Activated CD8-positive, alpha-beta memory T cell treated with anti-CD3 and anti-CD28 coated beads, Interleukin-2, amount 10 ng/mL, durations not matched to agents 7 days and 5 days (primary cell): Measurements from ENCODE around the gene MS4A7. TPM values are rescaled to one million over a fixed set of nuclear protein-coding genes. Genes with fewer than 3 reads are reported as not detected.

Experiments used
- ATAC-seq: fragments of 150-1000 bp; cut with Tn5 transposase; one replicate; pipeline ENCODE4 v1.10.0; 2021; ENCODE audit warnings: moderate library complexity
- CTCF ChIA-PET: fragments of 350-600 bp; sonication (Branson Sonifier 250); formaldehyde crosslinking; loops from one replicate; lab custom pipeline; 2021; ENCODE audit warnings: antibody characterized with exemption; lab: Charles Lee
- DNase-seq: peaks from one replicate; pipeline ENCODE4 v3.0.0-alpha.2; 2020
- H3K27ac Mint-ChIP-seq: one replicate; pipeline ENCODE4 v1.8.0; 2021; ENCODE audit warnings: mild to moderate bottlenecking, mixed read lengths
- H3K27me3 Mint-ChIP-seq: one replicate; pipeline ENCODE4 v1.8.0; 2021; ENCODE audit warnings: mixed read lengths
- H3K36me3 Mint-ChIP-seq: one replicate; pipeline ENCODE4 v1.8.0; 2021; ENCODE audit warnings: mild to moderate bottlenecking, mixed read lengths
- H3K4me1 Mint-ChIP-seq: one replicate; pipeline ENCODE4 v1.8.0; 2021; ENCODE audit warnings: mixed read lengths
- H3K4me3 Mint-ChIP-seq: one replicate; pipeline ENCODE4 v1.8.0; 2021; ENCODE audit warnings: mild to moderate bottlenecking, moderate library complexity, mixed read lengths
- H3K9me3 Mint-ChIP-seq: one replicate; pipeline ENCODE4 v1.8.0; 2022; ENCODE audit warnings: low read depth, mixed read lengths
- total RNA-seq, 2 experiments: library from RNA; stranded (reverse); gene quantifications; one replicate each; pipeline ENCODE4 v1.2.3, GENCODE V29; 2021

Gene MS4A7, protein sequence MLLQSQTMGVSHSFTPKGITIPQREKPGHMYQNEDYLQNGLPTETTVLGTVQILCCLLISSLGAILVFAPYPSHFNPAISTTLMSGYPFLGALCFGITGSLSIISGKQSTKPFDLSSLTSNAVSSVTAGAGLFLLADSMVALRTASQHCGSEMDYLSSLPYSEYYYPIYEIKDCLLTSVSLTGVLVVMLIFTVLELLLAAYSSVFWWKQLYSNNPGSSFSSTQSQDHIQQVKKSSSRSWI
- total RNA-seq, result not detected

GRCh38 chr11:60378354-60378753, at the start of gene MS4A7:
Gene MS4A7, plus strand, starts transcription at chr11:60378532. Its CDS starts 4,610 bp downstream, at chr11:60383142.
- CTCF ChIA-PET, result no interaction called here
- peaks cover 10% of the 10 kb centered on the region for H3K4me1 Mint-ChIP-seq
- no peaks in the 10 kb centered on the region for H3K36me3 Mint-ChIP-seq
- ATAC-seq, result no peak
- H3K27me3 Mint-ChIP-seq, result peaks cover 21% of the 10 kb centered on the region
- H3K27ac Mint-ChIP-seq, result no peak within 1 kb of the TSS
- DNase-seq, result no peak
- no peak within 1 kb of the TSS for H3K4me3 Mint-ChIP-seq
- H3K9me3 Mint-ChIP-seq, result no peaks in the 10 kb centered on the region

- Mint-ChIP-seq H3K27me3 (peaks cover 23% of the 10 kb centered on the region), H3K36me3 (no peaks in the 10 kb centered on the region), H3K27ac (no peak overlapping the region), H3K9me3 (no peaks in the 10 kb centered on the region), H3K4me1 (peaks cover 6% of the 10 kb centered on the region), H3K4me3 (no peak overlapping the region)
- CTCF ChIA-PET, result interaction anchor here (2.9 kb wide), 1 partner anchor 31 kb away, joined by 10 read pairs; no protein-coding TSS in a partner anchor
- ATAC-seq (no peak), DNase-seq (no peak)
Observed at GRCh38 chr11:60332846-60333245, 45.5 kb upstream of the MS4A7 start.

DNA sequence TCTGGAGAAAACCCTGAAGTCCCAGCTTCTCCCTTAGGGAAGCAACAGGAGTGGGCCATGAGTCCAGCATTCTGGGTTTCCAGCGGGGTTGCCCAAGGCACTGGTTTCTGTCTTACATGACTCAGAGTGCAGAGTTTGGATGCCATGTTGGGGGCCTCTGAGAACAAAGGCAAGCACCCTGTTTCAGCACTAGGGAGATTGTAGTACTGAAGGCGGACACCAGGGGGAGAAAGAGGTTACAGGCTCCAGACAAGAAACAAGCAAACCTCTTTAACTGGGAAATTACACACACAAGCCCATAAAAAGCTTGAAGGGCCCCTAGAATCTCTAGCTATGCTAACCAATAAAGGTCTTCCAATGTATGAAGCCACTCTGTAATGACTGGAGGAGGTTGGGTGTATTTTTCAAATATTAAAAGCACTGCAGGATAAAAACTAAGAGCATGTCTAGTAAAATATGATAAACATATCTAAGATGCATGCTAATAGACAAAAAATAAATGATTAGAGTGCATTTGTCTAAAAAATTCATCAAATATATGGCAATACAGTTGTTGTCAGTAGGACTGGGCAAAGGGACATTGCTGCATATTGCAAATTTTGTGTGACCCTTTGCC, 44.2 kb upstream of the MS4A7 start:
- no peaks in the 10 kb centered on the region for H3K9me3 Mint-ChIP-seq
- no peak overlapping the region for H3K4me3 Mint-ChIP-seq
- CTCF ChIA-PET, result interaction anchor here (1.0 to 2.9 kb wide), 4 partner anchors 8 to 33 kb away, joined by 3 to 10 read pairs (median 3); no protein-coding TSS in a partner anchor
- DNase-seq (peak; percentile 68), ATAC-seq (peak; percentile 65)
- H3K27ac Mint-ChIP-seq, result no peak overlapping the region
- peaks cover 9% of the 10 kb centered on the region for H3K4me1 Mint-ChIP-seq
- peaks cover 32% of the 10 kb centered on the region for H3K27me3 Mint-ChIP-seq
- H3K36me3 Mint-ChIP-seq, result no peaks in the 10 kb centered on the region

GRCh38 chr11:60336767-60337391, 41.5 kb upstream of the MS4A7 start:
- no peak for DNase-seq
- no peak for ATAC-seq
- Mint-ChIP-seq H3K27me3 (peaks cover 40% of the 10 kb centered on the region), H3K36me3 (no peaks in the 10 kb centered on the region), H3K9me3 (no peaks in the 10 kb centered on the region), H3K27ac (no peak overlapping the region), H3K4me3 (no peak overlapping the region), H3K4me1 (peaks cover 9% of the 10 kb centered on the region)
- CTCF ChIA-PET, result no interaction called here

DNA sequence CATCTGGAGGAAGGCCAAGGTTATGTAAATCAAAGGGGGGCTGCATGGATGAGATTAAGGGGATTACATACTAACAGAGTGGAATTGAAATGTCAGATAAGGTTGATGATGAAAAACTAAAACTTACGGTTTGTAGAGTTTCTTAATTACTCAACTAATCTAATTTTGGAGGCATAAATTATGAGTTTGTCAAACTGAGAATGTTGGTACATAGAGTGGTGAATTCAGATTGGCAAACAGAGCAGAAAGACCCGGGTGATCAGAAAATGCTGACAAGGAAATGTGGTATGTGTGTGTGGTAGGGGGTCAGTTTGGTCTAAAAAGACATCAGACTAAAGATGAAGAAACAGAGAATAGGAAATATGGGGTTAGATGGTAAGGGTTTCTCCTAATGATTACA, 40.3 kb upstream of the MS4A7 start:
- CTCF ChIA-PET, result no interaction called here
- peaks cover 9% of the 10 kb centered on the region for H3K4me1 Mint-ChIP-seq
- no peaks in the 10 kb centered on the region for H3K9me3 Mint-ChIP-seq
- H3K27ac Mint-ChIP-seq, result no peak overlapping the region
- no peaks in the 10 kb centered on the region for H3K36me3 Mint-ChIP-seq
- DNase-seq (no peak), ATAC-seq (no peak)
- no peak overlapping the region for H3K4me3 Mint-ChIP-seq
- H3K27me3 Mint-ChIP-seq, result peaks cover 30% of the 10 kb centered on the region

DNA sequence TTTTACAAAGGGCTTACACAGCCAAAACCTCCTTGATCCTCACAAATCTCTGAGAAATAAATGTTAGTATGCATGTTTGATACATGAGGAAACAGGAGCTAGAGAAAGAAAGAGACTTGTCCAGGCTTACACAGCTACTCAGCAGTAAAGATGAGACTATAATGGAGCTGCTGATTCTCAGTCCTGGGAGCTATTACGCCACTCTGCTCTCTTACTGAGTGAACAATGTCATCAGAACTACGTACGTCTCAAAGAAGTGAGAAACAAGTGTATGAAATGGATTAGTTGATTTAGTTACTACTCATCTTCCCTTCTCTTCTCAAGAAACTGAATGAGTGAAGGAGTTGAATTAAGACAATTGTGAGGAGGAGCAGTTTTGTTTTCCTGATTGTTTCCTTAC, 39.0 kb upstream of the MS4A7 start:
- DNase-seq (no peak), ATAC-seq (no peak)
- Mint-ChIP-seq H3K4me1 (peaks cover 9% of the 10 kb centered on the region), H3K4me3 (no peak overlapping the region), H3K36me3 (no peaks in the 10 kb centered on the region), H3K9me3 (no peaks in the 10 kb centered on the region), H3K27me3 (peaks cover 29% of the 10 kb centered on the region), H3K27ac (no peak overlapping the region)
- CTCF ChIA-PET, result no interaction called here

DNA sequence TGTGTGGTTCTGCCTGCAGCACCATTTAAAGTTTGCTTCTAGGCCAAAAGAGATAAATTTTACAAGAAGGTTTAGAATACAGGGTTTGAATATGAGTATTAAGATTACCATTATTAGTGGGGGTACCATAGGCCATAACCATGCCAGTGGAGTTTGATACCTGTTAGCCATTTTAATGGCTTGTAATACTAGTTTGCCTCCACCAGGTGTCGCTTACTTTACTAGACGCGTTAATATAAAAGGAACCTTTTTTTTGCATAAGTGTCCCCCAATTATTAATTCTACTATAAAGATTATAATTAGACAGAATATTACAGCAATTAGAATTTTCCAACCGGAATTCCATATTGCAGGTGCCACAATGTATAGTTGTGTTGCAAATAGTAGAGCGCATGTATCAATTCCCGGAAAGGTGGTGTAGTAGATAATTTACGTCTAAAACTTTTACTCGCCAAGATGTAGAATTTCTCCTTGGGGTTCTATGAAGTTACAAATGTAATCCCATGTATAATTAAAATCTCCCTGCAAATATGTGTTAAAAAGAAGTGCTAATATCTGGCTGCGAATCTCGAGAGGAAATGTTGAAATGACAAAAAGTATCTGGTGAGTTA, 35.1 kb upstream of the MS4A7 start:
- CTCF ChIA-PET, result interaction anchor here (0.7 to 1.6 kb wide), 3 partner anchors 20 to 252 kb away, joined by 3 read pairs; no protein-coding TSS in a partner anchor
- no peak for DNase-seq
- ATAC-seq, result no peak
- H3K36me3 Mint-ChIP-seq, result no peaks in the 10 kb centered on the region
- H3K27ac Mint-ChIP-seq, result no peak overlapping the region
- H3K4me3 Mint-ChIP-seq, result no peak overlapping the region
- H3K9me3 Mint-ChIP-seq, result no peaks in the 10 kb centered on the region
- H3K27me3 Mint-ChIP-seq, result peaks cover 30% of the 10 kb centered on the region
- H3K4me1 Mint-ChIP-seq, result peaks cover under 1% of the 10 kb centered on the region

DNA sequence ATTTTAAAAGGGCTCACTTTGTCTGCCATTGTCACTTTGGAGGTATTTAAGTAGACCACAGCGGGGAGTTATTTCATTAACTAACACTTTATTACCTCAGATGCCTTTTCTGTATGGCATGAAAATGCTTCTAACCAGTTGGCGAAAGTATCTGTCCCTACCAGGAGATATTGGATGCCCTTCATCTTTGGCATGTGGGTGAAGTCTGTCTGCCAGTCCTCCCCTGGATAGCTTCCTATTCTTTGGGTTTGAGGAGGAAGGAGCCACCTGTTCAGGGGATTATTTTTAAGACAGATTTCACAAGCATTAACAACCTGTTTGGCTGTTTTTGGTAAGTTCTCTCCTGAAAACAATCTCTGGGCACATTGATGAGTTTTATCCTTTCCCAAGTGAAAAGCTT, 34.2 kb upstream of the MS4A7 start:
- H3K9me3 Mint-ChIP-seq, result no peaks in the 10 kb centered on the region
- DNase-seq, result no peak
- peaks cover 28% of the 10 kb centered on the region for H3K27me3 Mint-ChIP-seq
- H3K4me3 Mint-ChIP-seq, result no peak overlapping the region
- H3K36me3 Mint-ChIP-seq, result no peaks in the 10 kb centered on the region
- no peak overlapping the region for H3K27ac Mint-ChIP-seq
- CTCF ChIA-PET, result interaction anchor here (1.5 to 3.3 kb wide), 3 partner anchors 19 to 270 kb away, joined by 4 to 16 read pairs (median 4); no protein-coding TSS in a partner anchor
- H3K4me1 Mint-ChIP-seq, result no peaks in the 10 kb centered on the region
- ATAC-seq, result no peak

DNA sequence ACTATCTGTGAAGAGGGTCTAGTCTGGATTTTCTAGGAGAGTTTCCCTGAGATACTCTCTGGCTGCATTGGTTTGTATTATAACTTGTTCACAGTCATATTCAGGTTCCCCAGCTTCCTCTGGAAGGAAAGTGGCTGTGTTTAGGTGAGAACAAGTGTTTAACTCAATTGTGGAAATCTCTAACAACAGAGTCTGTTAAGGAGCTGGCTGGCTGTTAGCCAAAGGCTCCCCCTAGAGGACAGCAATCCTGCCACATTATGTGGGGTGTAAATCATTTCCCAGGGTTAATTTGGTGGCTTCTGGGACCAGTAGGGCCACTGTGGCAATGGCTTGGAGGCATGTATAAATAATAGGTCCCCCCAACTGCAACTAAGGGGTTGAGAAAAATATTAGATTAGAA, 32.8 kb upstream of the MS4A7 start:
- no peaks in the 10 kb centered on the region for H3K36me3 Mint-ChIP-seq
- H3K4me1 Mint-ChIP-seq, result no peaks in the 10 kb centered on the region
- H3K27me3 Mint-ChIP-seq, result peaks cover 33% of the 10 kb centered on the region
- ATAC-seq (peak; percentile 39), DNase-seq (no peak)
- H3K4me3 Mint-ChIP-seq, result no peak overlapping the region
- CTCF ChIA-PET, result interaction anchor here (1.2 to 3.3 kb wide), 3 partner anchors 18 to 268 kb away, joined by 3 to 16 read pairs (median 4); no protein-coding TSS in a partner anchor
- no peak overlapping the region for H3K27ac Mint-ChIP-seq
- H3K9me3 Mint-ChIP-seq, result no peaks in the 10 kb centered on the region

DNA sequence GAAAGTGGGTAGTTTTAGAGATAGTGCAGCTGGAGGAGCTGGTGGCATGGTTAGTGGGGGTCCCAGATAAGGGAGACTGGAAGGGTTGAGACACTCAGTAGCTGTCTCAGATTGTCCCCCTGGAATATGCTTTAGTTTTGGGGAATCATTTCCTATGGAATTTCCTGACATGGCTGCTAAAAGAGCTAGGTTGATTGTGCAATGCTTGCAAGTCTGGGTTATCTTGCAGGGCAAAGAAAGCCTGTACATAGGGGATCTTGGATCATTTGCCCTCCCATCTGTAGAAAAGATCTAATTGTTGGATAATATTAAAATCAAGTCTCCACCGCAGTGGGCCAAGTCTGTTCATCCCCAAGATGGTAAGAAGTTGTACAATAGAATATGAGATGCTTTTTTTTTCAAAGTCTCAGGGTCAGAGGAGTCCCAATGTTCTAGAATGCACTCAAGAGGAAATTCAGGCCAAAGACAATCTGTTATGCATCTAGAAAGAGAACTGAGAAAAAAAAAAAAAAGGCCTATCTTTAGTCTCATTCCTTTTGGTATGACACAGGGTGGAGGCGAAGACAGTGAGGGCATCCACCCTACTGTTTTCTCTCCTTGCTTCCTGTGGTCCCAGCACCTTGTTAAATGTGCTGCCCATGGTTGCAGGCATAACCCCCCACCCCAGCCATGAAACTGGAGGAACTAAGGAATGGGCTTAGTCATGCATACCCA, 31.1 kb upstream of the MS4A7 start:
- no peak for DNase-seq
- CTCF ChIA-PET, result interaction anchor here (3.3 kb wide), 1 partner anchor 16 kb away, joined by 16 read pairs; no protein-coding TSS in a partner anchor
- H3K36me3 Mint-ChIP-seq, result no peaks in the 10 kb centered on the region
- ATAC-seq, result no peak
- H3K9me3 Mint-ChIP-seq, result no peaks in the 10 kb centered on the region
- no peak overlapping the region for H3K4me3 Mint-ChIP-seq
- no peak overlapping the region for H3K27ac Mint-ChIP-seq
- H3K4me1 Mint-ChIP-seq, result no peaks in the 10 kb centered on the region
- H3K27me3 Mint-ChIP-seq, result peaks cover 29% of the 10 kb centered on the region

- Mint-ChIP-seq H3K27me3 (peaks cover 29% of the 10 kb centered on the region), H3K9me3 (no peaks in the 10 kb centered on the region), H3K36me3 (no peaks in the 10 kb centered on the region), H3K27ac (no peak overlapping the region), H3K4me1 (no peaks in the 10 kb centered on the region), H3K4me3 (no peak overlapping the region)
- DNase-seq (no peak), ATAC-seq (no peak)
- CTCF ChIA-PET, result interaction anchor here (1.2 kb wide), 1 partner anchor 15 kb away, joined by 4 read pairs; no protein-coding TSS in a partner anchor
Observed at GRCh38 chr11:60348116-60348515, 30.2 kb upstream of the MS4A7 start.

DNA sequence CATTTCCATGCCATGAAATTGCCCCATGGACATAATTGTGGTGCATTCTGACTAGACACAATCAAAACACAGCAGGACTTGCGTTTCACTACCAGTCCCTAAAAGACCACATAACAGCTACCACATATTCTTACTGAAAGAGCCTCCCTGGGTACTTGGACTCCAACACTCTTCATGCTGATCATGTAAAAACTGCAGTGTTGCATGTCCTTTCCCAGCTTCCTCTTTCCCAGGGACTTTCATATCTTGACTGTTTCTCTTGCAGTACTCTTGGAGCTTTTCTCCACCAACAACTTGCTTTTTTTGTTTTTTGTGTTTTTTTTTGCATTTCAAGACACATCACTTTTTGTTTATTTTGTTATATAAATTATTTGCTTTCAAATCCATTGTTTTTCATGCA, 28.3 kb upstream of the MS4A7 start:
- DNase-seq, result no peak
- CTCF ChIA-PET, result interaction anchor here (1.2 to 1.7 kb wide), 2 partner anchors 12 to 13 kb away, joined by 3 to 6 read pairs; no protein-coding TSS in a partner anchor
- H3K36me3 Mint-ChIP-seq, result no peaks in the 10 kb centered on the region
- H3K27ac Mint-ChIP-seq, result no peak overlapping the region
- ATAC-seq, result no peak
- no peaks in the 10 kb centered on the region for H3K4me1 Mint-ChIP-seq
- no peaks in the 10 kb centered on the region for H3K9me3 Mint-ChIP-seq
- peaks cover 25% of the 10 kb centered on the region for H3K27me3 Mint-ChIP-seq
- H3K4me3 Mint-ChIP-seq, result no peak overlapping the region

DNA sequence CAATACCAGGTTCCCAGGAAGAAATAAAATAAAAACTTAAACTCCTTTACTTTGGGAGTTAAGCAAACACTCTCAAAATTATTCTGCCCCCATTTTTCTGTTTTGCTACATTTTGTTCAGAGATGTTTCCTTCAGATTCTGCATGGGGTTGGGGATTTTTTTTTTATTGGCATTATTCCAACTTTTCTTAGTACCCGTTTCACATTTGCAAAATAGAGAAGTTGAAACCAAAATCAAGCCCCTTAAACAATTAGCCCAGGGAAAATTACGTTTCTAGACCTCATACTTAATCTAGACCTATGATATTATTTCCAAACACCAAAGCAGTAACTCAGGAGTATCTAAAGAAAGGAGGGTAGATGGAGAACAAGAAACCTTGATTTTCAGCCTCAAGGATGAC, 20.6 kb upstream of the MS4A7 start:
- Mint-ChIP-seq H3K9me3 (no peaks in the 10 kb centered on the region), H3K4me1 (no peaks in the 10 kb centered on the region), H3K27me3 (peaks cover 8% of the 10 kb centered on the region), H3K4me3 (no peak overlapping the region), H3K27ac (no peak overlapping the region), H3K36me3 (no peaks in the 10 kb centered on the region)
- CTCF ChIA-PET, result no interaction called here
- DNase-seq (no peak), ATAC-seq (no peak)
